Endothelial cell (in vitro differentiated cells): Measurements from ENCODE around the gene ZNF593OS. TPM values are rescaled to one million over a fixed set of nuclear protein-coding genes. Genes with fewer than 3 reads are reported as not detected.
A peak's percentile ranks its signal among the peaks of the same experiment; 100 is the strongest.

Experiments used
- DNase-seq: peaks from one replicate; pipeline ENCODE4 v3.0.0; 2021; ENCODE audit warnings: low spot score
- H3K27ac Mint-ChIP-seq: one replicate; pipeline ENCODE4 v1.8.0; 2021; ENCODE audit warnings: mixed read lengths, inconsistent platforms; ENCODE audit not compliant: unreplicated experiment
- H3K27me3 Mint-ChIP-seq: one replicate; pipeline ENCODE4 v1.8.0; 2021; ENCODE audit warnings: mild to moderate bottlenecking, moderate library complexity, mixed read lengths, inconsistent platforms; ENCODE audit not compliant: unreplicated experiment
- H3K36me3 Mint-ChIP-seq: one replicate; pipeline ENCODE4 v1.8.0; 2021; ENCODE audit warnings: mild to moderate bottlenecking, low read depth, mixed read lengths, inconsistent platforms; ENCODE audit not compliant: unreplicated experiment
- H3K4me1 Mint-ChIP-seq: one replicate; pipeline ENCODE4 v1.8.0; 2021; ENCODE audit warnings: mild to moderate bottlenecking, mixed read lengths, inconsistent platforms; ENCODE audit not compliant: unreplicated experiment
- H3K4me3 Mint-ChIP-seq: one replicate; pipeline ENCODE4 v1.8.0; 2021; ENCODE audit warnings: mild to moderate bottlenecking, mixed read lengths, inconsistent platforms; ENCODE audit not compliant: unreplicated experiment
- H3K9me3 Mint-ChIP-seq: one replicate; pipeline ENCODE4 v1.8.0; 2021; ENCODE audit warnings: mixed read lengths, inconsistent platforms; ENCODE audit not compliant: unreplicated experiment
- CTCF ChIP-seq: fragments of 200-600 bp; sonication (generic); IDR thresholded peaks from one replicate; pipeline ENCODE4 v1.5.0; 2021; ENCODE audit warnings: antibody characterized with exemption; ENCODE audit not compliant: unreplicated experiment
- total RNA-seq: library from RNA; stranded (reverse); fragmentation: NEBNext Ultra II Directional; extraction: Animal tissue kit (Norgen Biotek cat#: 25700); gene quantifications from one replicate; pipeline ENCODE4 v1.2.1, GENCODE V29; 2021; ENCODE audit not compliant: unreplicated experiment

ZNF593OS gene
- total RNA-seq, 1 donor from 2014 or later = not detected

GRCh38 chr1:26158908-26159742, 12.5 kb downstream of the ZNF593OS start, which contains the start of gene FAM110D:
TSS of gene FAM110D (plus strand) at chr1:26159079. CDS start at chr1:26161292, 2,213 bp downstream.
- Mint-ChIP-seq H3K27me3 (peaks cover 19% of the 10 kb centered on the region), H3K36me3 (peaks cover 3% of the 10 kb centered on the region), H3K4me3 (peak within 1 kb of the TSS; percentile 92), H3K9me3 (no peaks in the 10 kb centered on the region), H3K4me1 (peaks cover 59% of the 10 kb centered on the region), H3K27ac (peak within 1 kb of the TSS; percentile 52)
- no peak for TF ChIP-seq CTCF
- DNase-seq = peak; percentile 50

- H3K36me3 Mint-ChIP-seq = no peaks in the 10 kb centered on the region
Measured at GRCh38 chr1:26158271-26158907, 13.2 kb downstream of the ZNF593OS start.

GRCh38 chr1:26156285-26157038, 15.2 kb downstream of the ZNF593OS start:
- Mint-ChIP-seq H3K4me3 (peak overlapping the region; percentile 79), H3K27ac (no peak overlapping the region), H3K36me3 (no peaks in the 10 kb centered on the region), H3K4me1 (peaks cover 50% of the 10 kb centered on the region), H3K27me3 (peaks cover 18% of the 10 kb centered on the region), H3K9me3 (no peaks in the 10 kb centered on the region)
- TF ChIP-seq CTCF = no peak
- peak; percentile 61 for DNase-seq

More at GRCh38 chr1:26158271-26158907, 13.2 kb downstream of the ZNF593OS start:
- H3K9me3 Mint-ChIP-seq = no peaks in the 10 kb centered on the region
- no peak overlapping the region for H3K27ac Mint-ChIP-seq
- TF ChIP-seq CTCF = no peak
- peaks cover 55% of the 10 kb centered on the region for H3K4me1 Mint-ChIP-seq
- peak overlapping the region; percentile 92 for H3K4me3 Mint-ChIP-seq
- DNase-seq = no peak
- peaks cover 21% of the 10 kb centered on the region for H3K27me3 Mint-ChIP-seq

GRCh38 chr1:26155370-26156284, 16.0 kb downstream of the ZNF593OS start:
- Mint-ChIP-seq H3K27ac (peak overlapping the region; percentile 70), H3K4me1 (peaks cover 45% of the 10 kb centered on the region), H3K36me3 (no peaks in the 10 kb centered on the region), H3K4me3 (peak overlapping the region; percentile 79), H3K9me3 (no peaks in the 10 kb centered on the region), H3K27me3 (peaks cover 18% of the 10 kb centered on the region)
- no peak for DNase-seq
- no peak for TF ChIP-seq CTCF
